Stimulated activated CD4-positive, alpha-beta T cell treated with anti-CD3 and anti-CD28 coated beads, Interleukin-12 subunit alpha, Interleukin-12 subunit beta, amount 100 ng/mL, for 24 hours (primary cell): Measurements from ENCODE around the gene KMT5B.

Experiments used
- DNase-seq, 2 experiments: peaks; one replicate each; pipeline ENCODE4 v3.0.0-alpha.2; 2020; ENCODE audit warnings: low read depth in 2 of 2

The KMT5B gene

GRCh38 chr11:68146010-68146540 is 67.0 kb downstream of the KMT5B start:
- DNase-seq = no peak

GRCh38 chr11:68145120-68145866 is 67.8 kb downstream of the KMT5B start:
- no peak for DNase-seq

GRCh38 chr11:68143310-68143689 is 69.8 kb downstream of the KMT5B start:
- no peak for DNase-seq

GRCh38 chr11:68142441-68143309 is 70.4 kb downstream of the KMT5B start:
- DNase-seq = no peak

GRCh38 chr11:68142028-68142412 is 71.1 kb downstream of the KMT5B start:
- DNase-seq = peak in 1 of 2 experiments; percentile 54

GRCh38 chr11:68141246-68142027 is 71.7 kb downstream of the KMT5B start:
- DNase-seq = no peak

- DNase-seq = no peak
Observed at GRCh38 chr11:68140496-68141245, 72.4 kb downstream of the KMT5B start.

- DNase-seq = no peak
Observed at GRCh38 chr11:68138237-68138636, 74.9 kb downstream of the KMT5B start.

GRCh38 chr11:68137833-68138232 is 75.3 kb downstream of the KMT5B start:
- no peak for DNase-seq

- no peak for DNase-seq
Observed at GRCh38 chr11:68136866-68137265, 76.2 kb downstream of the KMT5B start.

GRCh38 chr11:68135161-68135560 is 77.9 kb downstream of the KMT5B start:
- no peak for DNase-seq

GRCh38 chr11:68133761-68134160 is 79.3 kb downstream of the KMT5B start:
- no peak for DNase-seq

- no peak for DNase-seq
Observed at GRCh38 chr11:68130121-68130520, 83.0 kb downstream of the KMT5B start.

- DNase-seq = no peak
Observed at GRCh38 chr11:68128682-68129327, 84.3 kb downstream of the KMT5B start.

- no peak for DNase-seq
Observed at GRCh38 chr11:68127714-68128681, 85.1 kb downstream of the KMT5B start.

GRCh38 chr11:68125164-68125563 is 87.9 kb downstream of the KMT5B start:
- DNase-seq = no peak

- no peak for DNase-seq
Observed at GRCh38 chr11:68122936-68123539, 90.1 kb downstream of the KMT5B start.

GRCh38 chr11:68121067-68121899 is 91.8 kb downstream of the KMT5B start, which contains the start of gene CHKA:
CHKA (minus strand) TSS chr11:68121388; CDS start chr11:68121177, 211 bp downstream.
- peak; percentile 69 to 85 for DNase-seq
